HepG2 (cell line): ENCODE measurements around the gene NDUFS1. TPM values are rescaled to one million over a fixed set of nuclear protein-coding genes. Genes with fewer than 3 reads are reported as not detected.
A peak's percentile ranks its signal among the peaks of the same experiment; 100 is the strongest.

ENCODE experiments used
- ATF2 ChIP-seq: sonication (generic); formaldehyde crosslinking; IDR thresholded peaks from 2 replicates; pipeline ENCODE4 v1.4.0; 2020; ENCODE audit warnings: missing genetic modification reagents
- CBX5 ChIP-seq: sonication (generic); formaldehyde crosslinking; IDR thresholded peaks from 2 replicates; pipeline ENCODE4 v1.4.0; 2020; ENCODE audit warnings: missing genetic modification reagents, borderline replicate concordance
- DBP ChIP-seq: sonication (generic); formaldehyde crosslinking; IDR thresholded peaks from 2 replicates; pipeline ENCODE4 v1.4.0; 2020; ENCODE audit warnings: missing genetic modification reagents; ENCODE audit errors: not compliant biosample characterization
- GABPB1 ChIP-seq: IDR thresholded peaks from 2 replicates; pipeline ENCODE4 v1.6.1; 2016; ENCODE audit warnings: mild to moderate bottlenecking, missing genetic modification reagents, moderate library complexity, missing compliant biosample characterization
- GTF2F1 ChIP-seq: fragments of 150-350 bp; IDR thresholded peaks from 2 replicates; pipeline ENCODE4 v1.6.1; 2014; ENCODE audit warnings: low read length
- HDAC1 ChIP-seq: sonication (generic); formaldehyde crosslinking; IDR thresholded peaks from 2 replicates; pipeline ENCODE4 v1.5.1; 2020; ENCODE audit warnings: mild to moderate bottlenecking, missing genetic modification reagents
- LBX2 ChIP-seq: sonication (generic); formaldehyde crosslinking; IDR thresholded peaks from 2 replicates; pipeline ENCODE4 v1.5.0; 2020; ENCODE audit warnings: missing genetic modification reagents, mild to moderate bottlenecking, borderline replicate concordance
- MYC ChIP-seq: sonication (generic); formaldehyde crosslinking; IDR thresholded peaks from 2 replicates; pipeline ENCODE4 v1.9.0; 2021; ENCODE audit warnings: missing genetic modification reagents, borderline replicate concordance
- NR2C2 ChIP-seq: sonication (generic); formaldehyde crosslinking; IDR thresholded peaks from 2 replicates; pipeline ENCODE4 v1.4.0; 2020; ENCODE audit warnings: missing genetic modification reagents, mild to moderate bottlenecking, moderate library complexity, borderline replicate concordance
- PBX3 ChIP-seq: sonication (generic); formaldehyde crosslinking; IDR thresholded peaks from 2 replicates; pipeline ENCODE4 v1.8.1; 2023; ENCODE audit warnings: missing genetic modification reagents, inconsistent platforms, borderline replicate concordance
- PRDM15 ChIP-seq: sonication (generic); formaldehyde crosslinking; IDR thresholded peaks from 2 replicates; pipeline ENCODE4 v1.4.0; 2020; ENCODE audit warnings: missing genetic modification reagents
- PRDM4 ChIP-seq: sonication (generic); formaldehyde crosslinking; IDR thresholded peaks from 2 replicates; pipeline ENCODE4 v1.9.0; 2021; ENCODE audit warnings: missing genetic modification reagents, borderline replicate concordance
- ZNF160 ChIP-seq: sonication (generic); formaldehyde crosslinking; IDR thresholded peaks from 2 replicates; pipeline ENCODE4 v1.8.0; 2022; ENCODE audit warnings: mild to moderate bottlenecking, inconsistent platforms, missing genetic modification reagents
- ZNF264 ChIP-seq: sonication (generic); formaldehyde crosslinking; IDR thresholded peaks from 2 replicates; pipeline ENCODE4 v1.4.0; 2020; ENCODE audit warnings: missing genetic modification reagents
- ZNF564 ChIP-seq: sonication (generic); formaldehyde crosslinking; IDR thresholded peaks from 2 replicates; pipeline ENCODE4 v1.8.1; 2023; ENCODE audit warnings: mild to moderate bottlenecking, missing genetic modification reagents
- ZNF660 ChIP-seq: sonication (generic); formaldehyde crosslinking; IDR thresholded peaks from 2 replicates; pipeline ENCODE4 v1.5.1; 2020; ENCODE audit warnings: mild to moderate bottlenecking, low read depth, missing genetic modification reagents, borderline replicate concordance
- ZNF740 ChIP-seq: sonication (generic); formaldehyde crosslinking; IDR thresholded peaks from 2 replicates; pipeline ENCODE4 v1.4.0; 2020; ENCODE audit warnings: missing genetic modification reagents
- polyA plus RNA-seq, 8 experiments: library from polyadenylated mRNA; depleted of rRNA in 3 of 8; stranded (reverse) in 7 of 8; unstranded in 1 of 8; fragments of >200 nt; fragmentation: Illumina TruSeq in 4 of 8; extraction: Trizol in 4 of 8; gene quantifications; 2 replicates each; pipeline versions ENCODE4 v1.2.1 to v1.2.3, GENCODE V29; 2011 to 2016; ENCODE audit warnings: low read depth in 4 of 8, missing spikeins in 1 of 8, mixed read lengths in 1 of 8; ENCODE audit not compliant: insufficient read depth in 1 of 8
- total RNA-seq, 5 experiments: library from RNA; depleted of rRNA; stranded (reverse); fragments of >200 nt; fragmentation: Illumina TruSeq; extraction: Trizol; gene quantifications; 2 replicates each; pipeline ENCODE4 v1.2.3, GENCODE V29; 2016; ENCODE audit warnings: low read depth in 1 of 5

The NDUFS1 gene
- total and polyA plus RNA-seq, 2 of the 13 experiments (the other 11 are each of a cell fraction or from before 2014, with no cell fraction given): 139 to 242 TPM

- TF ChIP-seq PBX3 (0 out of 2 replicates have a peak, but pooled peaks have one; percentile 23), NR2C2 (CRISPR knock-in tag) (peak; percentile 98), ZNF564 (CRISPR knock-in tag) (peak; percentile 88), HDAC1 (CRISPR knock-in tag) (peak; percentile 73), CBX5 (CRISPR knock-in tag) (peak; percentile 52; the same call in 1 of the 2 replicates), ZNF160 (CRISPR knock-in tag) (peak; percentile 55; the same call in 1 of the 2 replicates), ZNF660 (no peak), LBX2 (CRISPR knock-in tag) (0 out of 2 replicates have a peak, but pooled peaks have one; percentile 4), PRDM4 (CRISPR knock-in tag) (no peak), GABPB1 (peak; percentile 97), ZNF264 (CRISPR knock-in tag) (peak; percentile 82; the same call in 1 of the 2 replicates), ZNF740 (CRISPR knock-in tag) (no peak; the same call in 1 of the 2 replicates), ATF2 (CRISPR knock-in tag) (peak; percentile 83), PRDM15 (peak; percentile 81), MYC (peak; percentile 98), DBP (CRISPR knock-in tag) (no peak), GTF2F1 (peak; percentile 90)
Measured at GRCh38 chr2:206159346-206160124, at the start of gene NDUFS1, which contains the start of gene EEF1B2 (continued).
